H1 (cell line): ENCODE data around the gene SPPL2B.

ENCODE experiments used
- EP300 ChIP-seq, 2 experiments: IDR thresholded peaks; 1 replicate in 1 of 2; 2 replicates in 1 of 2; pipeline ENCODE4 v1.6.1; 2011 to 2012; ENCODE audit warnings: low read depth in 2 of 2, low read length in 2 of 2, mild to moderate bottlenecking in 2 of 2, borderline replicate concordance in 1 of 2, inconsistent platforms in 1 of 2, moderate library complexity in 1 of 2
- MAFK ChIP-seq: IDR thresholded peaks from 2 replicates; pipeline ENCODE4 v1.6.1; 2012; ENCODE audit warnings: low read depth, mild to moderate bottlenecking, improper control_type of control experiment, low read length
- TAF1 ChIP-seq: IDR thresholded peaks from 2 replicates; pipeline ENCODE4 v1.6.1; 2011; ENCODE audit warnings: mild to moderate bottlenecking, low read depth, low read length
- ZNF274 ChIP-seq: IDR thresholded peaks from 2 replicates; pipeline ENCODE4 v1.7.0; 2012; ENCODE audit warnings: low read length, borderline replicate concordance; ENCODE audit errors: extremely low read depth
- TF ChIP-seq, protein P1 (sequence below), 3 experiments: IDR thresholded peaks; 1 replicate in 2 of 3; 2 replicates in 1 of 3; pipeline versions ENCODE4 v1.5.1 to v1.6.1; 2011; ENCODE audit warnings: low read length in 3 of 3, mild to moderate bottlenecking in 3 of 3, inconsistent platforms in 2 of 3, low read depth in 1 of 3, moderate library complexity in 1 of 3; ENCODE audit not compliant: insufficient read depth in 1 of 3; ENCODE audit errors: control extremely low read depth in 1 of 3
- TF ChIP-seq, protein P2 (sequence below): IDR thresholded peaks from 2 replicates; pipeline ENCODE4 v1.6.1; 2012; ENCODE audit warnings: inconsistent platforms

DNA sequence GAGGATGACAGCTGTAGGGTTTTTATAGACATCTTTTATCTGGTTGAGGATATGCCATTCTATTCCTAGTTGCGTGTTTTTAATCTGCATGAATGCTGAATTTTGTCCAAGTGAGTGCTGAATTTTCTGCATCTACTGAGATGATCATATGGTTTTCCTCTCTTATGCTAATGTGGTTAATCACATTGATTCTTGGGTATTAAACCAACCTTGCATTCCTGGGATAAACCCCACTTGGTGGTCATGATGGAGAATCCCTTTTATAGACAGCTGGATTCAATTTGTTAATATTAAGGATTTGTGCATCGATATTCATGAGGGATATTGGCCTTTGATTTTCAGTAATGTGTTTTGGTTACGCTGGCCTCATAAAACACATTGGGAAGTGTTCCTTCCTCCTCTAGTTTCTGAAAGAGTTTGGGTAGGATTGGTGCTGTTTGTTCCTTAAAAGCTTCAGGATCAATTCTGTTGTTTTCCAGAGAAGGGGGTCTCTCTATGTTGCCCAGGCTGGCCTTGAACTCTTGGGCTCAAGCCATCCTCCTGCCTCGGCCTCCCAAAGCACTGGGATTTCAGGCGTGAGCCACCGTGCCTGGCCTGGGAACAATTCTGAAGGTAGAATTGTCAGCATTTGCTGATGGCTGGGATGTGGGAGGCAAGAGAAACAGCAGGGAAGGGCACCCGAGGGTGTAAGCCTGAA lies 13.2 kb upstream of the SPPL2B start:
- TF ChIP-seq, protein P1, sequence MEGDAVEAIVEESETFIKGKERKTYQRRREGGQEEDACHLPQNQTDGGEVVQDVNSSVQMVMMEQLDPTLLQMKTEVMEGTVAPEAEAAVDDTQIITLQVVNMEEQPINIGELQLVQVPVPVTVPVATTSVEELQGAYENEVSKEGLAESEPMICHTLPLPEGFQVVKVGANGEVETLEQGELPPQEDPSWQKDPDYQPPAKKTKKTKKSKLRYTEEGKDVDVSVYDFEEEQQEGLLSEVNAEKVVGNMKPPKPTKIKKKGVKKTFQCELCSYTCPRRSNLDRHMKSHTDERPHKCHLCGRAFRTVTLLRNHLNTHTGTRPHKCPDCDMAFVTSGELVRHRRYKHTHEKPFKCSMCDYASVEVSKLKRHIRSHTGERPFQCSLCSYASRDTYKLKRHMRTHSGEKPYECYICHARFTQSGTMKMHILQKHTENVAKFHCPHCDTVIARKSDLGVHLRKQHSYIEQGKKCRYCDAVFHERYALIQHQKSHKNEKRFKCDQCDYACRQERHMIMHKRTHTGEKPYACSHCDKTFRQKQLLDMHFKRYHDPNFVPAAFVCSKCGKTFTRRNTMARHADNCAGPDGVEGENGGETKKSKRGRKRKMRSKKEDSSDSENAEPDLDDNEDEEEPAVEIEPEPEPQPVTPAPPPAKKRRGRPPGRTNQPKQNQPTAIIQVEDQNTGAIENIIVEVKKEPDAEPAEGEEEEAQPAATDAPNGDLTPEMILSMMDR (IDR thresholded peaks at IDR 0.05; ENCODE audit: control extremely low read depth in 1 of 3, insufficient read depth in 1 of 3, low read depth in 1 of 3, low read length in 3 of 3): no peak
- TF ChIP-seq TAF1 (no peak), MAFK (no peak), EP300 (IDR thresholded peaks at IDR 0.05; ENCODE audit: borderline replicate concordance in 1 of 2, low read depth in 2 of 2, low read length in 2 of 2) (no peak), ZNF274 (no peak)
- TF ChIP-seq, protein P2, sequence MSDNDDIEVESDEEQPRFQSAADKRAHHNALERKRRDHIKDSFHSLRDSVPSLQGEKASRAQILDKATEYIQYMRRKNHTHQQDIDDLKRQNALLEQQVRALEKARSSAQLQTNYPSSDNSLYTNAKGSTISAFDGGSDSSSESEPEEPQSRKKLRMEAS: no peak
